ENCODE results near the gene ADORA1.

ADORA1 gene

GRCh38 chr1:203172184-203173010, 44.9 kb downstream of the ADORA1 start:
- no peak for DNase-seq (ENCODE audit: low read depth in 2 of 2)

GRCh38 chr1:203173011-203173555, 45.6 kb downstream of the ADORA1 start:
- DNase-seq (ENCODE audit: low read depth in 2 of 2) = no peak

GRCh38 chr1:203173566-203173965, 46.0 kb downstream of the ADORA1 start:
- no peak for DNase-seq (ENCODE audit: low read depth in 2 of 2)

- DNase-seq (ENCODE audit: low read depth in 2 of 2) = no peak
These were observed 46.9 kb downstream of the ADORA1 start for GRCh38 chr1:203174324-203174985.

- no peak for DNase-seq (ENCODE audit: low read depth in 2 of 2)
These were observed 47.8 kb downstream of the ADORA1 start, which contains the start of gene MYBPH for GRCh38 chr1:203175237-203175826. Gene MYBPH, minus strand, starts transcription at chr1:203175826. Its CDS starts 71 bp downstream, at chr1:203175755.

GRCh38 chr1:203175827-203176241, 48.3 kb downstream of the ADORA1 start:
- DNase-seq (ENCODE audit: low read depth in 2 of 2) = no peak

- no peak for DNase-seq (ENCODE audit: low read depth in 2 of 2)
These were observed 48.9 kb downstream of the ADORA1 start for GRCh38 chr1:203176273-203177035.

GRCh38 chr1:203177036-203177405, 49.5 kb downstream of the ADORA1 start:
- no peak for DNase-seq (ENCODE audit: low read depth in 2 of 2)

GRCh38 chr1:203177470-203178039, 50.0 kb downstream of the ADORA1 start:
- DNase-seq (ENCODE audit: low read depth in 2 of 2) = no peak

GRCh38 chr1:203178083-203178482, 50.6 kb downstream of the ADORA1 start:
- DNase-seq (ENCODE audit: low read depth in 2 of 2) = no peak

GRCh38 chr1:203178821-203179666, 51.5 kb downstream of the ADORA1 start:
- no peak for DNase-seq (ENCODE audit: low read depth in 2 of 2)

GRCh38 chr1:203179667-203180005, 52.1 kb downstream of the ADORA1 start:
- no peak for DNase-seq (ENCODE audit: low read depth in 2 of 2)

GRCh38 chr1:203180611-203181330, 53.2 kb downstream of the ADORA1 start:
- DNase-seq (ENCODE audit: low read depth in 2 of 2) = no peak

- DNase-seq (ENCODE audit: low read depth in 2 of 2) = no peak
These were observed 54.3 kb downstream of the ADORA1 start for GRCh38 chr1:203181586-203182386.

- no peak for DNase-seq (ENCODE audit: low read depth in 2 of 2)
These were observed 54.9 kb downstream of the ADORA1 start for GRCh38 chr1:203182387-203182953.

GRCh38 chr1:203183828-203184227, 56.3 kb downstream of the ADORA1 start:
- DNase-seq (ENCODE audit: low read depth in 2 of 2) = no peak

GRCh38 chr1:203184467-203184866, 56.9 kb downstream of the ADORA1 start:
- no peak for DNase-seq (ENCODE audit: low read depth in 2 of 2)

GRCh38 chr1:203185061-203185461, 57.5 kb downstream of the ADORA1 start:
- no peak for DNase-seq (ENCODE audit: low read depth in 2 of 2)

- no peak for DNase-seq (ENCODE audit: low read depth in 2 of 2)
These were observed 58.1 kb downstream of the ADORA1 start for GRCh38 chr1:203185585-203185984.

All from stimulated activated CD8-positive, alpha-beta memory T cell treated with anti-CD3 and anti-CD28 coated beads, Interleukin-7, amount 100 ng/mL, for 4 hours (primary cell).